ENCODE results near the gene KATNAL2. TPM values are rescaled to one million over a fixed set of nuclear protein-coding genes. Genes with fewer than 3 reads are reported as not detected.
A peak's percentile ranks its signal among the peaks of the same experiment; 100 is the strongest.

KATNAL2 gene
- total and polyA plus RNA-seq, 9 donors = 4.2 to 10.7 (median 7.6) TPM

DNA sequence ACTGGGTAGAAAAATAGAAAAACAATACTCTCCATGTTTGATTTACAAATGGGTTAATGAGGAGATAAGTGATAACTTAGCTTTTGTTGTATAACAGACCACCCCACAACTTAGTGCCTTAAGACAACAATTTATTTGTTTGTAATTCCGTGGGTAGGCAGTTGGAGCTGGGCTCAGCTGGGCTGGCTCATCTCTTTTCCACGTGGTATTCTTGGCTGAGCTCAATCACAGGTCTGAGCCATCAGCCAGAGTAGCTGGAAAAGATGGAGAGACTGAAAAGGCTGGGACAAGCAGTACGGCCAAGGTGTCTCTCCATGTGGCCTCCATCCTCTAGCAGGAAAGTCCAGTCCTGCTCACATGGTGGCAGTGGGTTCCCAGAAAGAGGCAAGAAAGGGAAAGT lies 150.2 kb downstream of the KATNAL2 start:
- Histone ChIP-seq H3K9me3 (replicated peaks; ENCODE audit: control insufficient read depth, low read depth, low read length) (no peaks in the 10 kb centered on the region), H3K4me1 (ENCODE audit: control insufficient read depth, insufficient read depth, low read length) (no peaks in the 10 kb centered on the region), H3K27me3 (ENCODE audit: control insufficient read depth, insufficient read depth, low read length) (no peaks in the 10 kb centered on the region), H3K36me3 (ENCODE audit: control insufficient read depth, insufficient read depth, low read length) (no peaks in the 10 kb centered on the region), H3K4me3 (ENCODE audit: low read length) (no peak overlapping the region), H3K27ac (ENCODE audit: low read length) (no peak overlapping the region)
- WGBS (ENCODE audit: insufficient coverage) = 100% methylated on average over 1 of the region's 3 CpGs
- DNase-seq = no peak

- Histone ChIP-seq H3K4me3 (ENCODE audit: low read length) (no peak overlapping the region), H3K36me3 (ENCODE audit: control insufficient read depth, insufficient read depth, low read length) (no peaks in the 10 kb centered on the region), H3K9me3 (replicated peaks; ENCODE audit: control insufficient read depth, low read depth, low read length) (no peaks in the 10 kb centered on the region), H3K27ac (ENCODE audit: low read length) (peak overlapping the region; percentile 26), H3K27me3 (ENCODE audit: control insufficient read depth, insufficient read depth, low read length) (no peaks in the 10 kb centered on the region), H3K4me1 (ENCODE audit: control insufficient read depth, insufficient read depth, low read length) (peaks cover 2% of the 10 kb centered on the region)
- WGBS (ENCODE audit: insufficient coverage) = 28% methylated on average over 10 of the region's 13 CpGs
- DNase-seq = no peak
Measured at GRCh38 chr18:47075098-47075883, 157.9 kb downstream of the KATNAL2 start.

DNA sequence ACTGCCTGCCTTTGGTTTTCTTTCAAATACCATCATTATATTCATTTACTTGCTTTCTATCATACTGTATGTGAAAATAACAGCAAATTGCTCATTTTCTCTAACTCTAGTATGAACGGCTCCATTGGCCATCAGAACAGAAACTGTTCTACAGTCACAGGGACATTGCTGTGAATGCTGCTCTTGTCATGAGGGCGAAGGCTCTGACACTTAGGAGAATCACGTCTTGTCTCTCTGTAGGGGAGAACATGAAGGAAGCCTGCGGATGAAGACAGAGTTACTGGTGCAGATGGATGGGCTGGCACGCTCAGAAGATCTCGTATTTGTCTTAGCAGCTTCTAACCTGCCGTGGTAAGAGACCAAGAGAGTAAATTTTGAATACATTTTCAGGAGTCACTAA lies 159.7 kb downstream of the KATNAL2 start:
- DNase-seq = no peak
- H3K4me1 ChIP-seq (ENCODE audit: control insufficient read depth, insufficient read depth, low read length) = peaks cover 2% of the 10 kb centered on the region
- H3K9me3 ChIP-seq (replicated peaks; ENCODE audit: control insufficient read depth, low read depth, low read length) = no peaks in the 10 kb centered on the region
- no peak overlapping the region for H3K27ac ChIP-seq (ENCODE audit: low read length)
- H3K27me3 ChIP-seq (ENCODE audit: control insufficient read depth, insufficient read depth, low read length) = no peaks in the 10 kb centered on the region
- 65% methylated on average over 5 of the region's 7 CpGs for WGBS (ENCODE audit: insufficient coverage)
- no peaks in the 10 kb centered on the region for H3K36me3 ChIP-seq (ENCODE audit: control insufficient read depth, insufficient read depth, low read length)
- no peak overlapping the region for H3K4me3 ChIP-seq (ENCODE audit: low read length)

DNA sequence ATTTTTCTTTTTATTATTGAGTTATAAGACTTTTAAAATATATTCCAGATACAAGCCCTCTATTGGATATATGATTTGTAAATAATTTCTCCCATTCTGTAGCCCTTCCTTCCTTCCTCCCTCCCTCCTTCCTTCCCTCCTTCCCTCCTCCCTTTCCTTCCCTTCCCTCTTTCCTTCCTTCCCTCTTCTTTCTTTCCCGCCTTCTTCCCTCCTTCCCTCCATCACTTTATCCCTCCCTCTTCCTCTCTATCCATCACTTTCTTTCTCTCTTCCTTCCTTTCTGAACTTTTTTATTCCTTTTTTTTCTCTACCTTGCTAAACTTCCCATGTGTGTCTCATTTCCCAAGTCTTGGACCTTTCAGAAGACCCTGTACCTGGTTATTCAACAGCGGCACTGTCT lies 163.5 kb downstream of the KATNAL2 start:
- 90% methylated on average over 1 of the region's 2 CpGs for WGBS (ENCODE audit: insufficient coverage)

DNA sequence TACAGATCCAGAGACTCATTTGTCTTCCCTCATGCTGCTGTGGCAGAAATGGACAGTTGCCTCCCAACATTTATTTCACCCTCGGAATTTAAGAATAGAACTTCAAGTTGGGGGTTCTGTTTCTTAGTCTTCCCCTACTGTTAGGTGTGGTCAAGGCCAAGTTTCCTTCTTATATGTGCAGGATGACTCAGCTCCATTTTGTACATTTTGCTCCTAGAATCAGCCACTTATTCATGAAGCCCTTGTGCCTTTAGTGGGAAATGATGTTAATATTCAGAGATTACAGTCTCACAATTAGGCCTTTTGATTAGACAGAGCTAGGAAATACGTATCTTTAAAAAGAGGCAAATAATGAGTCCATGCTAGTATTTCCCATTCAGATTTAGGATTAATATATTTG lies 164.2 kb downstream of the KATNAL2 start:
- DNase-seq = no peak
- Histone ChIP-seq H3K9me3 (replicated peaks; ENCODE audit: control insufficient read depth, low read depth, low read length) (no peaks in the 10 kb centered on the region), H3K27ac (ENCODE audit: low read length) (no peak overlapping the region), H3K4me1 (ENCODE audit: control insufficient read depth, insufficient read depth, low read length) (no peaks in the 10 kb centered on the region), H3K4me3 (ENCODE audit: low read length) (no peak overlapping the region), H3K36me3 (ENCODE audit: control insufficient read depth, insufficient read depth, low read length) (no peaks in the 10 kb centered on the region), H3K27me3 (ENCODE audit: control insufficient read depth, insufficient read depth, low read length) (no peaks in the 10 kb centered on the region)
- no CpG with 5 or more reads among the region's 2 CpGs for WGBS (ENCODE audit: insufficient coverage)

More for the DNA sequence above, 163.5 kb downstream of the KATNAL2 start:
- Histone ChIP-seq H3K9me3 (replicated peaks; ENCODE audit: control insufficient read depth, low read depth, low read length) (no peaks in the 10 kb centered on the region), H3K36me3 (ENCODE audit: control insufficient read depth, insufficient read depth, low read length) (no peaks in the 10 kb centered on the region), H3K27ac (ENCODE audit: low read length) (no peak overlapping the region), H3K27me3 (ENCODE audit: control insufficient read depth, insufficient read depth, low read length) (no peaks in the 10 kb centered on the region), H3K4me1 (ENCODE audit: control insufficient read depth, insufficient read depth, low read length) (no peaks in the 10 kb centered on the region), H3K4me3 (ENCODE audit: low read length) (no peak overlapping the region)
- no peak for DNase-seq

DNA sequence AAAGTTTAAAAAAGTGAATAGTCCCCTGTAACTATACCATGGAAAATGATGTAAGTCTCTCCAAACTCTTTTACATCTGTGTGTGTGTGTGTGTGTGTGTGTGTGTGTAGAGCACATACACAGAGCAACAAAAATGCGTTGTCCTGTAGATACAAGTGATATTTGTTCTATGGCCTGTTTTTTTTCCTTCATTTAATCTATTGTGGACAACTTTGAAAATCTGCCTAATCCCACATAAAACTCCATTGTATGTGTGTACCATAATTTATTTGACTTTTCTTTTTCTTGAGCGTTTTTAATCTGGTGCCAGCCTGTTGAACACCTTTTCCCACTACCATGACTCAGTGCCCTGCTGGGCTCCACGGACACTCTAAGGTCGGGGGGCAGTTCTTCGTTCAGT lies 170.3 kb downstream of the KATNAL2 start:
- DNase-seq = no peak
- Histone ChIP-seq H3K4me3 (ENCODE audit: low read length) (no peak overlapping the region), H3K27ac (ENCODE audit: low read length) (no peak overlapping the region), H3K4me1 (ENCODE audit: control insufficient read depth, insufficient read depth, low read length) (no peaks in the 10 kb centered on the region), H3K27me3 (ENCODE audit: control insufficient read depth, insufficient read depth, low read length) (no peaks in the 10 kb centered on the region), H3K36me3 (ENCODE audit: control insufficient read depth, insufficient read depth, low read length) (no peaks in the 10 kb centered on the region), H3K9me3 (replicated peaks; ENCODE audit: control insufficient read depth, low read depth, low read length) (no peaks in the 10 kb centered on the region)
- WGBS (ENCODE audit: insufficient coverage) = no CpG with 5 or more reads among the region's 5 CpGs

- DNase-seq = no peak
- H3K4me1 ChIP-seq (ENCODE audit: control insufficient read depth, insufficient read depth, low read length) = no peaks in the 10 kb centered on the region
- no peak overlapping the region for H3K4me3 ChIP-seq (ENCODE audit: low read length)
- no peaks in the 10 kb centered on the region for H3K9me3 ChIP-seq (replicated peaks; ENCODE audit: control insufficient read depth, low read depth, low read length)
- no peak overlapping the region for H3K27ac ChIP-seq (ENCODE audit: low read length)
- no peaks in the 10 kb centered on the region for H3K27me3 ChIP-seq (ENCODE audit: control insufficient read depth, insufficient read depth, low read length)
- H3K36me3 ChIP-seq (ENCODE audit: control insufficient read depth, insufficient read depth, low read length) = no peaks in the 10 kb centered on the region
- WGBS (ENCODE audit: insufficient coverage) = 100% methylated on average over 2 of the region's 3 CpGs
Measured at GRCh38 chr18:47095810-47096209, 178.4 kb downstream of the KATNAL2 start.

GRCh38 chr18:47100212-47100831 lies 182.9 kb downstream of the KATNAL2 start:
- peaks cover 4% of the 10 kb centered on the region for H3K36me3 ChIP-seq (ENCODE audit: control insufficient read depth, insufficient read depth, low read length)
- no peaks in the 10 kb centered on the region for H3K4me1 ChIP-seq (ENCODE audit: control insufficient read depth, insufficient read depth, low read length)
- no peaks in the 10 kb centered on the region for H3K9me3 ChIP-seq (replicated peaks; ENCODE audit: control insufficient read depth, low read depth, low read length)
- H3K4me3 ChIP-seq (ENCODE audit: low read length) = no peak overlapping the region
- no peak overlapping the region for H3K27ac ChIP-seq (ENCODE audit: low read length)
- no peaks in the 10 kb centered on the region for H3K27me3 ChIP-seq (ENCODE audit: control insufficient read depth, insufficient read depth, low read length)
- peak; percentile 63 for DNase-seq
- no CpG with 5 or more reads among the region's 12 CpGs for WGBS (ENCODE audit: insufficient coverage)

GRCh38 chr18:47108373-47108772 lies 191.0 kb downstream of the KATNAL2 start:
- Histone ChIP-seq H3K27ac (ENCODE audit: low read length) (no peak overlapping the region), H3K36me3 (ENCODE audit: control insufficient read depth, insufficient read depth, low read length) (peaks cover 46% of the 10 kb centered on the region), H3K27me3 (ENCODE audit: control insufficient read depth, insufficient read depth, low read length) (no peaks in the 10 kb centered on the region), H3K4me3 (ENCODE audit: low read length) (no peak overlapping the region), H3K9me3 (replicated peaks; ENCODE audit: control insufficient read depth, low read depth, low read length) (no peaks in the 10 kb centered on the region), H3K4me1 (ENCODE audit: control insufficient read depth, insufficient read depth, low read length) (peaks cover 3% of the 10 kb centered on the region)
- no CpG with 5 or more reads among the region's 3 CpGs for WGBS (ENCODE audit: insufficient coverage)
- no peak for DNase-seq

GRCh38 chr18:47108998-47109405 lies 191.6 kb downstream of the KATNAL2 start:
- no peaks in the 10 kb centered on the region for H3K9me3 ChIP-seq (replicated peaks; ENCODE audit: control insufficient read depth, low read depth, low read length)
- DNase-seq = no peak
- no peak overlapping the region for H3K4me3 ChIP-seq (ENCODE audit: low read length)
- no peaks in the 10 kb centered on the region for H3K27me3 ChIP-seq (ENCODE audit: control insufficient read depth, insufficient read depth, low read length)
- no peak overlapping the region for H3K27ac ChIP-seq (ENCODE audit: low read length)
- peaks cover 46% of the 10 kb centered on the region for H3K36me3 ChIP-seq (ENCODE audit: control insufficient read depth, insufficient read depth, low read length)
- H3K4me1 ChIP-seq (ENCODE audit: control insufficient read depth, insufficient read depth, low read length) = peaks cover 3% of the 10 kb centered on the region
- 53% methylated on average over 6 of the region's 7 CpGs for WGBS (ENCODE audit: insufficient coverage)

Measured in muscle of leg (tissue), 11 donors.